GM21515 (cell line): Measurements from ENCODE around the gene ABR.
"Not testable (repeated sequence)": the region's sequence is repeated elsewhere in the genome, so short reads cannot be mapped to it uniquely, and the experiment has no call there.

Experiments used
- ATAC-seq: cut with Tn5 transposase; IDR thresholded peaks from one replicate; pipeline ENCODE4 v1.9.1; 2021; ENCODE audit not compliant: unreplicated experiment

Gene ABR

GRCh38 chr17:1174263-1174880 is 5.4 kb downstream of the ABR start:
- no peak for ATAC-seq

GRCh38 chr17:1173432-1174262 is 6.1 kb downstream of the ABR start:
- no peak for ATAC-seq

GRCh38 chr17:1171953-1172352 is 7.8 kb downstream of the ABR start:
- no peak for ATAC-seq

- no peak for ATAC-seq
These were observed 9.0 kb downstream of the ABR start for GRCh38 chr17:1170739-1171138.

GRCh38 chr17:1169929-1170312 is 9.9 kb downstream of the ABR start:
- no peak for ATAC-seq

DNA sequence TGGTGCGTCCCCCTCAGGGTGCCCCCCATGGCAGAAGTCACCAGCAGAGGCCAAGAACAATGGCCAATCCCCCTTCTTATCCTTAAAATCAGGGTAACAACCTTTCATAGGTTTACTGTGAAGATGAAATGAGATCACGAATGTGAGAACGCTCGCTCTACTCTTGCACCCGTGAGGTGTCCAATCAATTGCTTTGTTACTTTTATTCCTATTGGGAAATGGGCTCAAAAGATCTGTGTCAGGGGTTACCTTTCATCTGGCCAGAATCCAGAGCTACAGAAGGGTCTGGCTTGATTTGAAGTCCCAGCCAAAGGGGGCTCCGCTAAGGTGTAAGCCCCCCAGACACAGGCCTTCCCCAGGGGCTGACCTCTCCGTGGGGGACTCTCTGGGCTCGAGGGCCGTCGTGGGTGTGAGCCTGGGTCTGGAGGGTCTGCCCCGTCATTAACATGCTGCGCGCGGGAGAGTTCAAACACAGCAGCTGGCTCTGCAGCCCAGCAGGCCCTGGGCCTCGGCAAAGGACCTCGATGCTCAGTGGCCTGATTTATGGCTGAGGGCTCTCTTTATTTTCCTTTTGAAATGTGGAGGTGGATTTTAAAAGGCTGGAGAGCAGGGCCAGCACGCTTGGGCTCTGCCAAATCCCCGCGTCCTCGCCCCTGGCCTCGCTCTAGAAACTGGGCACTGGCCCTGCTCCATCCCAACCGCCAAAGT is 10.4 kb downstream of the ABR start:
- no peak for ATAC-seq

- ATAC-seq = no peak
These were observed 11.1 kb downstream of the ABR start for GRCh38 chr17:1168533-1169220.

DNA sequence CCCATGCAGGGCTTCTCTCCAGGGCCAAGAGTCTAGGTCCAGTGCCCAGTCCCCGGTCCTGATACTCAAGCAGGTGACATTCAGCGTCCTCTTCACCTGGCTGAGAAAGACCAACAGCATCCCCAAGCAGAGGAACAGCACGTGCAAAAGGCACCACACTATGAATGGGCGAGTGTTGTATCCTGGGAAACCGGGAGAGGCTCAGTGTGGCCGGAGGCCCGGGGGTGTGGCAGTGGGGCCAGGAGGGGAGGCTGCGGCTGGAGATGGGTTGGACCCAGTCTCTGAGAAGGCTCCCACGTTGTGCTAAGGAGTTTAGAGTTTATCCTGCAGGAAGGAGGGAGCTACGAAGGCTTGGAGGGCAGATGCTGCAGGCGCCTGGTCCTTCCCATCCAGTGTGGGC is 13.5 kb downstream of the ABR start:
- ATAC-seq = no peak

GRCh38 chr17:1165836-1166235 is 13.9 kb downstream of the ABR start:
- ATAC-seq = no peak

GRCh38 chr17:1164935-1165556 is 14.7 kb downstream of the ABR start:
- no peak for ATAC-seq

GRCh38 chr17:1162116-1162855 is 17.5 kb downstream of the ABR start:
- ATAC-seq = no peak

- ATAC-seq = no peak
These were observed 19.0 kb downstream of the ABR start for GRCh38 chr17:1160591-1161390.

- no peak for ATAC-seq
These were observed 20.2 kb downstream of the ABR start for GRCh38 chr17:1159431-1160180.

DNA sequence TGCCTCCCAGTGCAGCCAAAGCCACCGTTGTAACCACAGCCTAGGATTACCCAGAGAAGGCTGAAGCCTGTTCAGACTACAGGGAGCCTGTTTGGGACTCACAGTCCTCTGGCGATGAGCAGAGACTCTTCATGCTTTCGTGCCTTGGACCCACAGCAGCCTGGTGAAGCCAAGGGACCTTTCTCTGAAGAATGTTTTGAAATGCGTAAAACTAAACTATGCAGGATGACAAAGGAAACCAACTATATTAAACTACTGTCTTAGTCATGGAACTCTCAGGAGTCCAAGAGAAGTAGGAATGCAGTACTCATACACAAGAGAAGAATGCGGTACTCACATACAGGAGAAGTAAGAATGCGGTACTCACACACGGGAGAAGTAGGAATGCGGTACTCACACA is 20.9 kb downstream of the ABR start:
- no peak for ATAC-seq

DNA sequence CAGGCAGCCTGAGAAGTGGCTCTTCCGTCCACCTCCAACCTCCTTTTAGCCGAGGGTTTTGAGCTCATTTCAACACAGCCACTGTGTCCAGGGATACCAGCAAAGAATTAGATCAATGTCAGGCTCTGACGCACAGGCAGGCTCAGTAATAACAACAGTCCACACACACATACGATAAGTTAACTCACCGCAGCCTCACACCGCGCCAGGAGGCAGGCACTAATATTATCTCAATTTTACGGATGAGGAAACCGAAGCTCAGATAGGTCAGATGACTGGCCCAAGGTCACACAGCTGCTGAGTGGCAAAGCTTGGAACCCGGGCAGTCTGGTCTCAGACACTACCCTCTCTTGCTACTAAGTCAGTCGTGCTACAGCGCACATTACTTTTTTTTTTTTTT is 22.9 kb downstream of the ABR start:
- no peak for ATAC-seq

- ATAC-seq = no peak
These were observed 25.1 kb downstream of the ABR start for GRCh38 chr17:1154704-1155103.

- no peak for ATAC-seq
These were observed 25.8 kb downstream of the ABR start for GRCh38 chr17:1153795-1154546.

- not testable (repeated sequence) for ATAC-seq
These were observed 27.2 kb downstream of the ABR start for GRCh38 chr17:1152582-1152981.
